Brain pericyte (primary cell): ENCODE data around the gene SHISAL1.

Source experiments
- DNase-seq: peaks from one replicate; pipeline ENCODE4 v3.0.0-alpha.2; 2012; ENCODE audit warnings: low read depth, low spot score

The SHISAL1 gene

GRCh38 chr22:44194569-44194968, 118.2 kb downstream of the SHISAL1 start:
- no peak for DNase-seq
